Epithelial cell of esophagus (primary cell): ENCODE results near the gene EVI2A.

Experiments
- DNase-seq: peaks from one replicate; pipeline ENCODE4 v3.0.0; 2010; ENCODE audit warnings: low read depth
- H3K4me3 ChIP-seq: 2 replicates; pipeline ENCODE4 v1.5.1; 2011; ENCODE audit warnings: mild to moderate bottlenecking, low read length, control low read depth
- CTCF ChIP-seq: IDR thresholded peaks from 2 replicates; pipeline ENCODE4 v1.5.1; 2011; ENCODE audit warnings: low read depth, mild to moderate bottlenecking, low read length, control low read depth, inconsistent platforms; ENCODE audit not compliant: insufficient read depth; ENCODE audit errors: missing control alignments

The EVI2A gene

GRCh38 chr17:31311526-31311925, 9.9 kb downstream of the EVI2A start:
- no peak for DNase-seq
- no peak for TF ChIP-seq CTCF
- no peak overlapping the region for H3K4me3 ChIP-seq

GRCh38 chr17:31310886-31311285, 10.5 kb downstream of the EVI2A start:
- H3K4me3 ChIP-seq = no peak overlapping the region
- TF ChIP-seq CTCF = no peak
- no peak for DNase-seq

DNA sequence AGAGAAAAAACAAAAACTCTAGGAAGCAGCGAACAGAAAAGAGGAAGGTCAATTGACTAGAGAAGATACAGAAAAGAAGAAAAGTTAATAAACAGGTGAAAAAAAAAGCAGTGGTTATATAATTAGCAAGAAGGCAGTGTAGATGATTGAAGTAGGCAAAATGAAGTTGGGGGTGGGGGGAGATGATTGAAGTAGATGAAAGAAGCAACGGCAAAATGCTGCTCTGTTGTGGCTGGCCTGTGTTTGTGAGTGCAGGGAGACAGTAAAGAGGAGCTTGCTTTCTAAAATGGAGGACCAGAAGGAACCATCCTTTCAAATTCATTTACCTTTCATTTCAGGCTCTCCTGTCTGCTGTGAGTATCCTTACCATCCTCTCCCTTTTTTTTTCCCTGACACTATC, 11.2 kb downstream of the EVI2A start:
- no peak for DNase-seq
- no peak for TF ChIP-seq CTCF
- H3K4me3 ChIP-seq = no peak overlapping the region

DNA sequence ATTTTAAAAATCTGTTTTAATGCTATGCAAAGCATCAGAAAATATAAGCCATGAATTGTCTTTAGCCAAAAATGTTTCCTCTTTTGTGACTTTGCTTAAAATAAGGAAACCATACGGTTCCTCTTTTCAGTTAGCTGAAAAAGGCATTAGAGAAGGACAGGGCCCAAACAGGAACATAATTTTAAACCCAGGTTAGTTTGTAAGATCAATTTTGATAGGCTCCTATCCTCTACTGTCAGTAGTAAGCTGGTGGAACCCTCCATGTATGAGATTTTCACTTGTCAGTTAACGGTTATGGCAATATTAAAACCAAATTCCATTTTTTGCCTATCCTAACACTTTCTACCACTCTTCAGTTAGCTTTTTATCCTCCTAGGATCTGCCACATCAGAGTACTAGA, 11.9 kb downstream of the EVI2A start:
- no peak overlapping the region for H3K4me3 ChIP-seq
- TF ChIP-seq CTCF = no peak
- DNase-seq = no peak

GRCh38 chr17:31308372-31309334, 12.8 kb downstream of the EVI2A start:
- DNase-seq = no peak
- H3K4me3 ChIP-seq = no peak overlapping the region
- TF ChIP-seq CTCF = no peak

- no peak overlapping the region for H3K4me3 ChIP-seq
- TF ChIP-seq CTCF = no peak
- no peak for DNase-seq
These were observed 13.8 kb downstream of the EVI2A start for GRCh38 chr17:31307640-31308039.

- DNase-seq = no peak
- H3K4me3 ChIP-seq = no peak overlapping the region
- TF ChIP-seq CTCF = no peak
These were observed 21.8 kb downstream of the EVI2A start for GRCh38 chr17:31299624-31300023.
